ENCODE results near the gene VDAC1. TPM values are rescaled to one million over a fixed set of nuclear protein-coding genes. Genes with fewer than 3 reads are reported as not detected.

The VDAC1 gene
- total RNA-seq, 1 donor from 2014 or later: 132 TPM

DNA sequence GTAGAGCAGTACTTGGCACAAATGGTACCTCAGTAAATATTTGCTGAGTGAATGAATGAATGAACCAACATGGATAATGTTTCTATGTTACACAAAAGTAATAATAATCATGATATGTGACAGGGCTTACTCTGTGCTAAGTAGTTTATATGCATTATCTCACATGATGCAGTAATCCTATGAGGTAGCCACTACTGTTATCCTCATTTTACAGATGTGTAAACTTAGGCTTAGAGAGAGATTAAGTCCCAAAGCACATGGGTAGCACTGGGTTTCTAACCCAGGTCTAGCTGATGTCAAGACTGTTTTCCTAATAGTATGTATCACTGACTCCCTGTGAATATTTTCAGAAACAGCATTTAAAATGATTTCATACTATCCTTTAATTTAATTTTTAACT, 44.1 kb upstream of the VDAC1 start:
- TF ChIP-seq CTCF (IDR thresholded peaks at IDR 0.05; ENCODE audit: partially characterized antibody, unreplicated experiment): no peak
- Mint-ChIP-seq H3K27ac (ENCODE audit: unreplicated experiment) (no peak overlapping the region), H3K9me3 (ENCODE audit: unreplicated experiment) (peaks cover 2% of the 10 kb centered on the region), H3K27me3 (ENCODE audit: unreplicated experiment) (peaks cover 5% of the 10 kb centered on the region), H3K4me3 (ENCODE audit: unreplicated experiment) (no peak overlapping the region), H3K4me1 (ENCODE audit: low read depth, unreplicated experiment) (no peaks in the 10 kb centered on the region), H3K36me3 (ENCODE audit: unreplicated experiment) (no peaks in the 10 kb centered on the region)
- no peak for DNase-seq

- no peak for DNase-seq
- Mint-ChIP-seq H3K4me3 (ENCODE audit: unreplicated experiment) (no peak overlapping the region), H3K9me3 (ENCODE audit: unreplicated experiment) (peaks cover 2% of the 10 kb centered on the region), H3K27me3 (ENCODE audit: unreplicated experiment) (peaks cover 5% of the 10 kb centered on the region), H3K36me3 (ENCODE audit: unreplicated experiment) (no peaks in the 10 kb centered on the region), H3K4me1 (ENCODE audit: low read depth, unreplicated experiment) (no peaks in the 10 kb centered on the region), H3K27ac (ENCODE audit: unreplicated experiment) (no peak overlapping the region)
- TF ChIP-seq CTCF (IDR thresholded peaks at IDR 0.05; ENCODE audit: partially characterized antibody, unreplicated experiment): no peak
Measured at GRCh38 chr5:134047687-134048056, 42.9 kb upstream of the VDAC1 start.

- no peak for DNase-seq
- H3K27ac Mint-ChIP-seq (ENCODE audit: unreplicated experiment): no peak overlapping the region
- TF ChIP-seq CTCF (IDR thresholded peaks at IDR 0.05; ENCODE audit: partially characterized antibody, unreplicated experiment): no peak
- peaks cover 2% of the 10 kb centered on the region for H3K9me3 Mint-ChIP-seq (ENCODE audit: unreplicated experiment)
- no peaks in the 10 kb centered on the region for H3K4me1 Mint-ChIP-seq (ENCODE audit: low read depth, unreplicated experiment)
- no peaks in the 10 kb centered on the region for H3K36me3 Mint-ChIP-seq (ENCODE audit: unreplicated experiment)
- no peak overlapping the region for H3K4me3 Mint-ChIP-seq (ENCODE audit: unreplicated experiment)
- H3K27me3 Mint-ChIP-seq (ENCODE audit: unreplicated experiment): peaks cover 5% of the 10 kb centered on the region
Measured at GRCh38 chr5:134046801-134047686, 42.3 kb upstream of the VDAC1 start.

GRCh38 chr5:134046330-134046729, 41.6 kb upstream of the VDAC1 start:
- H3K27ac Mint-ChIP-seq (ENCODE audit: unreplicated experiment): no peak overlapping the region
- peaks cover 5% of the 10 kb centered on the region for H3K27me3 Mint-ChIP-seq (ENCODE audit: unreplicated experiment)
- H3K9me3 Mint-ChIP-seq (ENCODE audit: unreplicated experiment): peaks cover 2% of the 10 kb centered on the region
- no peaks in the 10 kb centered on the region for H3K4me1 Mint-ChIP-seq (ENCODE audit: low read depth, unreplicated experiment)
- H3K4me3 Mint-ChIP-seq (ENCODE audit: unreplicated experiment): no peak overlapping the region
- DNase-seq: no peak
- no peak for TF ChIP-seq CTCF (IDR thresholded peaks at IDR 0.05; ENCODE audit: partially characterized antibody, unreplicated experiment)
- H3K36me3 Mint-ChIP-seq (ENCODE audit: unreplicated experiment): no peaks in the 10 kb centered on the region
